SK-N-SH (cell line): ENCODE measurements around the gene BFSP2. TPM values are rescaled to one million over a fixed set of nuclear protein-coding genes. Genes with fewer than 3 reads are reported as not detected.

Source experiments
- CTCF ChIA-PET: fragments of 300-600, 350-600 bp; formaldehyde crosslinking; extraction: SDS; loops from one replicate; lab custom pipeline; 2021; lab: Yijun Ruan, JAX
- POLR2A ChIA-PET: fragments of 350-600 bp; sonication (Branson Sonifier 250); formaldehyde crosslinking; extraction: SDS; loops from one replicate; lab custom pipeline; 2020; ENCODE audit warnings: antibody characterized with exemption, inconsistent platforms; lab: Yijun Ruan, JAX
- DNase-seq: peaks from one replicate; pipeline ENCODE4 v3.0.0; 2012
- H2AFZ ChIP-seq: fragments of 200-600 bp; sonication (generic); 2 replicates; pipeline ENCODE4 v1.8.1; 2016; ENCODE audit warnings: antibody characterized with exemption, mild to moderate bottlenecking, low read depth
- H3F3A ChIP-seq: fragments of 200-600 bp; sonication (generic); replicated peaks from 2 replicates; pipeline ENCODE3; 2016; ENCODE audit warnings: antibody characterized with exemption, mild to moderate bottlenecking; ENCODE audit not compliant: insufficient read depth
- H3K27ac ChIP-seq, 2 experiments: fragments of 200-500 bp in 1 of 2; fragments of 200-600 bp in 1 of 2; sonication (Bioruptor generic) in 1 of 2; sonication (generic), shearing (Covaris generic) in 1 of 2; 2 replicates each; pipeline versions ENCODE4 v1.5.1 to v1.6.1; 2014 to 2016; ENCODE audit warnings: low read depth in 2 of 2, inconsistent platforms in 1 of 2, low read length in 1 of 2, mild to moderate bottlenecking in 1 of 2, mixed read lengths in 1 of 2
- H3K27me3 ChIP-seq: fragments of 200-600 bp; sonication (generic), shearing (Covaris generic); 2 replicates; pipeline ENCODE4 v1.6.1; 2016; ENCODE audit warnings: mixed run types; ENCODE audit not compliant: insufficient read depth
- H3K36me3 ChIP-seq, 2 experiments: fragments of 200-500 bp in 1 of 2; fragments of 200-600 bp in 1 of 2; sonication (Bioruptor generic) in 1 of 2; sonication (generic) in 1 of 2; replicated peaks in 1 of 2; 2 replicates each; pipeline versions ENCODE3 to v1.5.1; 2014 to 2016; ENCODE audit warnings: low read length in 1 of 2, mild to moderate bottlenecking in 1 of 2; ENCODE audit not compliant: insufficient read depth in 2 of 2, control insufficient read depth in 1 of 2
- H3K4me1 ChIP-seq, 2 experiments: fragments of 200-500 bp in 1 of 2; fragments of 200-600 bp in 1 of 2; sonication (Bioruptor generic) in 1 of 2; sonication (generic), shearing (Covaris generic) in 1 of 2; 2 replicates each; pipeline versions ENCODE4 v1.5.1 to v1.6.1; 2014 to 2016; ENCODE audit warnings: low read depth in 1 of 2, low read length in 1 of 2, mixed run types in 1 of 2; ENCODE audit not compliant: insufficient read depth in 2 of 2, control insufficient read depth in 1 of 2
- H3K4me2 ChIP-seq: fragments of 200-600 bp; sonication (generic), shearing (Covaris generic); 2 replicates; pipeline ENCODE4 v1.6.1; 2017; ENCODE audit warnings: mixed run types
- H3K4me3 ChIP-seq, 2 experiments: fragments of 200-500 bp in 1 of 2; fragments of 200-600 bp in 1 of 2; sonication (Bioruptor generic) in 1 of 2; sonication (generic), shearing (Covaris generic) in 1 of 2; 2 replicates each; pipeline versions ENCODE4 v1.5.1 to v1.8.1; 2014 to 2016; ENCODE audit warnings: low read depth in 2 of 2, inconsistent platforms in 1 of 2, low read length in 1 of 2, mild to moderate bottlenecking in 1 of 2, mixed read lengths in 1 of 2, moderate library complexity in 1 of 2
- H3K79me2 ChIP-seq: fragments of 200-600 bp; sonication (generic); 2 replicates; pipeline ENCODE4 v1.8.1; 2017; ENCODE audit warnings: mild to moderate bottlenecking; ENCODE audit not compliant: insufficient read depth
- H3K9ac ChIP-seq: fragments of 200-600 bp; sonication (generic); 2 replicates; pipeline ENCODE4 v1.6.1; 2017; ENCODE audit warnings: mixed run types
- H3K9me2 ChIP-seq: fragments of 200-600 bp; sonication (generic); 2 replicates; pipeline ENCODE4 v1.6.1; 2017; ENCODE audit warnings: mixed run types
- H3K9me3 ChIP-seq: fragments of 200-600 bp; sonication (generic); 2 replicates; pipeline ENCODE4 v1.6.1; 2017; ENCODE audit warnings: mixed run types, mild to moderate bottlenecking, moderate library complexity
- H4K20me1 ChIP-seq: fragments of 200-600 bp; sonication (generic); 2 replicates; pipeline ENCODE4 v1.6.1; 2017; ENCODE audit warnings: mild to moderate bottlenecking, mixed run types; ENCODE audit not compliant: insufficient read depth
- CHD2 ChIP-seq: fragments of 150-350 bp; IDR thresholded peaks from 2 replicates; pipeline ENCODE4 v1.6.1; 2018; ENCODE audit warnings: low read length; ENCODE audit not compliant: partially characterized antibody
- ELF1 ChIP-seq: IDR thresholded peaks from 2 replicates; pipeline ENCODE4 v1.4.0; 2012
- FOSL2 ChIP-seq: IDR thresholded peaks from 2 replicates; pipeline ENCODE4 v1.4.0; 2012; ENCODE audit warnings: low read depth, mild to moderate bottlenecking, moderate library complexity, borderline replicate concordance
- FOXJ3 ChIP-seq: sonication (generic); formaldehyde crosslinking; IDR thresholded peaks from 2 replicates; pipeline ENCODE4 v1.5.1; 2020; ENCODE audit warnings: mild to moderate bottlenecking, missing genetic modification reagents
- FOXM1 ChIP-seq: IDR thresholded peaks from 2 replicates; pipeline ENCODE4 v1.4.0; 2012; ENCODE audit warnings: low read depth, mild to moderate bottlenecking
- GATA2 ChIP-seq: sonication (generic); formaldehyde crosslinking; IDR thresholded peaks from 2 replicates; pipeline ENCODE4 v1.5.0; 2020; ENCODE audit warnings: mild to moderate bottlenecking, missing genetic modification reagents
- MEF2A ChIP-seq: IDR thresholded peaks from 2 replicates; pipeline ENCODE4 v1.4.0; 2012; ENCODE audit warnings: low read depth, borderline replicate concordance
- NRF1 ChIP-seq: IDR thresholded peaks from 2 replicates; pipeline ENCODE4 v1.6.1; 2012; ENCODE audit warnings: low read depth, mild to moderate bottlenecking, low read length
- POLR2AphosphoS5 ChIP-seq: IDR thresholded peaks from 2 replicates; pipeline ENCODE4 v1.6.1; 2012; ENCODE audit warnings: low read depth, low read length
- RAD21 ChIP-seq: IDR thresholded peaks from 2 replicates; pipeline ENCODE4 v1.6.1; 2012; ENCODE audit warnings: mild to moderate bottlenecking, low read length
- RCOR1 ChIP-seq: fragments of 150-350 bp; IDR thresholded peaks from 2 replicates; pipeline ENCODE4 v1.6.1; 2017; ENCODE audit warnings: antibody characterized with exemption, low read length
- RXRA ChIP-seq: IDR thresholded peaks from 2 replicates; pipeline ENCODE4 v1.4.0; 2012; ENCODE audit warnings: low read depth, mild to moderate bottlenecking, borderline replicate concordance
- SIN3A ChIP-seq: IDR thresholded peaks from 2 replicates; pipeline ENCODE4 v1.6.1; 2012; ENCODE audit warnings: low read depth, mild to moderate bottlenecking, low read length, moderate library complexity, borderline replicate concordance
- SMC3 ChIP-seq: IDR thresholded peaks from 2 replicates; pipeline ENCODE4 v1.6.1; 2012; ENCODE audit warnings: low read depth, low read length, improper control_type of control experiment
- TAF1 ChIP-seq: IDR thresholded peaks from 2 replicates; pipeline ENCODE4 v1.6.1; 2012; ENCODE audit warnings: low read depth, mild to moderate bottlenecking, low read length, moderate library complexity, borderline replicate concordance
- TCF12 ChIP-seq: IDR thresholded peaks from 2 replicates; pipeline ENCODE4 v1.4.0; 2012
- TEAD4 ChIP-seq: IDR thresholded peaks from 2 replicates; pipeline ENCODE4 v1.4.0; 2012; ENCODE audit warnings: mild to moderate bottlenecking, borderline replicate concordance; ENCODE audit not compliant: insufficient read depth
- YY1 ChIP-seq: IDR thresholded peaks from 2 replicates; pipeline ENCODE4 v1.4.0; 2012; ENCODE audit warnings: low read depth, mild to moderate bottlenecking
- WGBS: methylation state at CpG from one replicate; pipeline ENCODE4 v1.1.6; 2017; ENCODE audit warnings: low lambda C conversion rate; 5-methylcytosine and 5-hydroxymethylcytosine counted together
- polyA plus RNA-seq, 3 experiments: library from polyadenylated mRNA; depleted of rRNA; stranded (reverse); fragments of >200 nt; gene quantifications; 2 replicates each; pipeline ENCODE4 v1.2.3, GENCODE V29; 2012
- TF ChIP-seq, protein P1 (sequence below): fragments of 150-350 bp; IDR thresholded peaks from 2 replicates; pipeline ENCODE4 v1.6.1; 2016; ENCODE audit warnings: mild to moderate bottlenecking, low read depth, low read length
- TF ChIP-seq, protein P2 (sequence below): IDR thresholded peaks from 2 replicates; pipeline ENCODE4 v1.4.0; 2012; ENCODE audit warnings: low read depth, borderline replicate concordance

Gene BFSP2
- polyA plus RNA-seq, 1 of the 3 experiments (the other 2 are of a cell fraction), result not detected

DNA sequence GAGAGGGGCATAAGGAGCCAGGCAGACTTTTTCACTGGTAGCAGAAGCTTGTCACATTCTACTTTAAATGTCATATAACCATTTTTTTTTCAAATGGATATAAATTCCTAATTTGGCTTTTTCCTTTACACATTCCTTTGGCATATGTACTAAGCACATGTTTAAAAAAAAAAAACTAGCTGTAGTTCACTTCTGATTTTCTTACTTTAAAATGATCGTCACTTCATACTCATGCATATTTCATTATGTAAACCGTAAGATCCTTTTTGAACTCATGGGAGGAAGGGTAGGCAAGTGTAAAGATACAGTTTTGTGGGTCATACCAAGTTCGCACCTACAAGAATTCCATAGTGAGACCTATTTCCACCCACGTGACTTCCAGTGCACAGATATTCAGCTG is 45.1 kb upstream of the BFSP2 start (continued):
- TF ChIP-seq RCOR1 (no peak), POLR2AphosphoS5 (no peak), SIN3A (no peak), ELF1 (no peak), GATA2 (CRISPR knock-in tag) (no peak)

DNA sequence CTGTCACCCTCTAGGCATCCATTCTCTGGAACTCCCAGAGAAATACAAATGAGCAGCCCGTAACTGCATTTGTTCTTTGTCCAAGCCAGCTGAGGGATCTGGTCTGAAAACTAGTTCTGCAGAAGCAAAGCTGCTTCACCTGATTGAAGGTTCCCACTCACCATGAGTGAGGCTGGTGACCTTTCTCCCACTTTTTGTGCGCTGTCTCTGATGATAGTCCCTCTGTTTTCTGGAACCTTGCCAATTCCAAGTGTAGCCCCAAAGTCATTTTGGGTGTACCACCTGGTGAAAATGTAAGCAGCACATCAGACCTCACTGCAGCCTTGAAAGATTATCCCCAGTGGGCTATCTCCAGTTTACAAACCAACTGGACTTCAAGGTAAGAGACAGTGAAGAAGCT is 39.4 kb upstream of the BFSP2 start:
- no peaks in the 10 kb centered on the region for H4K20me1 ChIP-seq
- DNase-seq, result no peak
- no peak overlapping the region for H3K9ac ChIP-seq
- no peaks in the 10 kb centered on the region for H3K36me3 ChIP-seq
- H3K4me2 ChIP-seq, result no peak overlapping the region
- H3K27ac ChIP-seq, result peak overlapping the region in 1 of 2 experiments; percentile 41; a peak in 2 of 4 replicates
- TF ChIP-seq RCOR1 (no peak), SIN3A (no peak), MEF2A (no peak)
- TF ChIP-seq, protein P1, sequence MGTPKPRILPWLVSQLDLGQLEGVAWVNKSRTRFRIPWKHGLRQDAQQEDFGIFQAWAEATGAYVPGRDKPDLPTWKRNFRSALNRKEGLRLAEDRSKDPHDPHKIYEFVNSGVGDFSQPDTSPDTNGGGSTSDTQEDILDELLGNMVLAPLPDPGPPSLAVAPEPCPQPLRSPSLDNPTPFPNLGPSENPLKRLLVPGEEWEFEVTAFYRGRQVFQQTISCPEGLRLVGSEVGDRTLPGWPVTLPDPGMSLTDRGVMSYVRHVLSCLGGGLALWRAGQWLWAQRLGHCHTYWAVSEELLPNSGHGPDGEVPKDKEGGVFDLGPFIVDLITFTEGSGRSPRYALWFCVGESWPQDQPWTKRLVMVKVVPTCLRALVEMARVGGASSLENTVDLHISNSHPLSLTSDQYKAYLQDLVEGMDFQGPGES, result no peak
- H3K9me2 ChIP-seq, result no peaks in the 10 kb centered on the region
- no peaks in the 10 kb centered on the region for H3F3A ChIP-seq
- H2AFZ ChIP-seq, result no peak overlapping the region
- H3K9me3 ChIP-seq, result no peaks in the 10 kb centered on the region
- POLR2A ChIA-PET, result no interaction called here
- H3K4me1 ChIP-seq, result peaks cover 0 to 15% of the 10 kb centered on the region in 2 experiments; a peak in 2 of 4 replicates
- no peaks in the 10 kb centered on the region for H3K27me3 ChIP-seq
- H3K79me2 ChIP-seq, result no peaks in the 10 kb centered on the region
- CTCF ChIA-PET, result interaction anchor here (1.7 kb wide), 1 partner anchor 10 kb away, joined by 5 read pairs; no protein-coding TSS in a partner anchor
- H3K4me3 ChIP-seq, result no peak overlapping the region
- 94% methylated on average over 2 of the region's 2 CpGs for WGBS

DNA sequence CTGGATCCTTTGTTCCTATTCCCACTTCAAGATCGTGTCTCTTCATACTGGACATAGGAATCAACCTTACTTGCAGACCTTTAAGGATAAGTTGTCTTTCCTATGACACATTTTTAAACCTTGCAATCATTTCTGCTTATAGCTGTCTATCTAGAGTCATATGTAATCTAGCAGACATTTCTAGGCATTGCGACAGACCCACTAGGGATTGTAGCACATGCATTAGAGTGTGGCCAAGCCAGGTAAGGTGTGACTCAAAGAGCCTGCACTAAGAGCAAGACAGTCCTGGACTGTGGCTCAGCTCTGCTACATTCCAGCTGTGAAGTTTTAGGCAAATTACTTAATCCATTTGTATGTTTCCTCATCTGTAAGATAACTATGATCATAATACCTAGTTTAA is 38.8 kb upstream of the BFSP2 start:
- H3K4me2 ChIP-seq, result no peak overlapping the region
- H2AFZ ChIP-seq, result no peak overlapping the region
- H3K9me2 ChIP-seq, result no peaks in the 10 kb centered on the region
- H3K27me3 ChIP-seq, result no peaks in the 10 kb centered on the region
- H3K4me3 ChIP-seq, result no peak overlapping the region
- no peaks in the 10 kb centered on the region for H3K79me2 ChIP-seq
- WGBS, result 89% methylated on average over 2 of the region's 2 CpGs
- H3K9ac ChIP-seq, result no peak overlapping the region
- H3F3A ChIP-seq, result no peaks in the 10 kb centered on the region
- H4K20me1 ChIP-seq, result no peaks in the 10 kb centered on the region
- TF ChIP-seq MEF2A (no peak), FOSL2 (no peak), RXRA (no peak), FOXM1 (no peak), CHD2 (no peak), TEAD4 (no peak), POLR2AphosphoS5 (no peak), NRF1 (no peak), RAD21 (no peak), FOXJ3 (no peak), TCF12 (no peak), YY1 (no peak), TAF1 (no peak), SMC3 (no peak)
- TF ChIP-seq, protein P2, sequence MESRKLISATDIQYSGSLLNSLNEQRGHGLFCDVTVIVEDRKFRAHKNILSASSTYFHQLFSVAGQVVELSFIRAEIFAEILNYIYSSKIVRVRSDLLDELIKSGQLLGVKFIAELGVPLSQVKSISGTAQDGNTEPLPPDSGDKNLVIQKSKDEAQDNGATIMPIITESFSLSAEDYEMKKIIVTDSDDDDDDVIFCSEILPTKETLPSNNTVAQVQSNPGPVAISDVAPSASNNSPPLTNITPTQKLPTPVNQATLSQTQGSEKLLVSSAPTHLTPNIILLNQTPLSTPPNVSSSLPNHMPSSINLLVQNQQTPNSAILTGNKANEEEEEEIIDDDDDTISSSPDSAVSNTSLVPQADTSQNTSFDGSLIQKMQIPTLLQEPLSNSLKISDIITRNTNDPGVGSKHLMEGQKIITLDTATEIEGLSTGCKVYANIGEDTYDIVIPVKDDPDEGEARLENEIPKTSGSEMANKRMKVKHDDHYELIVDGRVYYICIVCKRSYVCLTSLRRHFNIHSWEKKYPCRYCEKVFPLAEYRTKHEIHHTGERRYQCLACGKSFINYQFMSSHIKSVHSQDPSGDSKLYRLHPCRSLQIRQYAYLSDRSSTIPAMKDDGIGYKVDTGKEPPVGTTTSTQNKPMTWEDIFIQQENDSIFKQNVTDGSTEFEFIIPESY, result no peak
- H3K27ac ChIP-seq, result no peak overlapping the region; a peak in 1 of 4 replicates
- DNase-seq, result no peak
- no peaks in the 10 kb centered on the region for H3K36me3 ChIP-seq
- ChIA-PET CTCF (interaction anchor here (1.2 to 1.7 kb wide), 4 partner anchors 9 to 320 kb away, joined by 3 to 5 read pairs (median 4); no protein-coding TSS in a partner anchor), POLR2A (no interaction called here)
- H3K9me3 ChIP-seq, result no peaks in the 10 kb centered on the region
- peaks cover 0 to 15% of the 10 kb centered on the region in 2 experiments; a peak in 2 of 4 replicates for H3K4me1 ChIP-seq
